Stimulated activated effector memory CD8-positive, alpha-beta T cell treated with anti-CD3 and anti-CD28 coated beads, Interleukin-12 subunit alpha, Interleukin-12 subunit beta, amount 100 ng/mL, for 72 hours (primary cell): Measurements from ENCODE around the gene SLC25A21.

ENCODE experiments used
- ATAC-seq: fragments of 150-1000 bp; cut with Tn5 transposase; 2 replicates; pipeline ENCODE4 v1.10.0; 2021
- DNase-seq, 2 donors: peaks; one replicate each; pipeline ENCODE4 v3.0.0; 2021 to 2022; ENCODE audit warnings: low spot score in 2 of 2
- H3K27ac Mint-ChIP-seq: one replicate; pipeline ENCODE4 v1.8.0; 2022; ENCODE audit warnings: mild to moderate bottlenecking, mixed read lengths
- H3K36me3 Mint-ChIP-seq: one replicate; pipeline ENCODE4 v1.8.0; 2022; ENCODE audit warnings: mild to moderate bottlenecking, mixed read lengths
- H3K4me1 Mint-ChIP-seq: one replicate; pipeline ENCODE4 v1.8.0; 2022; ENCODE audit warnings: mixed read lengths
- H3K4me3 Mint-ChIP-seq: one replicate; pipeline ENCODE4 v1.8.0; 2022; ENCODE audit warnings: mild to moderate bottlenecking, mixed read lengths
- H3K9me3 Mint-ChIP-seq: one replicate; pipeline ENCODE4 v1.8.0; 2022; ENCODE audit warnings: mixed read lengths

Gene SLC25A21

GRCh38 chr14:36950812-36951211, 221.6 kb downstream of the SLC25A21 start:
- no peak overlapping the region for H3K4me3 Mint-ChIP-seq
- H3K4me1 Mint-ChIP-seq, result no peaks in the 10 kb centered on the region
- H3K9me3 Mint-ChIP-seq, result peaks cover 2% of the 10 kb centered on the region
- no peak overlapping the region for H3K27ac Mint-ChIP-seq
- no peaks in the 10 kb centered on the region for H3K36me3 Mint-ChIP-seq
- ATAC-seq, result no peak
- no peak for DNase-seq

- no peak overlapping the region for H3K27ac Mint-ChIP-seq
- H3K4me3 Mint-ChIP-seq, result no peak overlapping the region
- no peaks in the 10 kb centered on the region for H3K36me3 Mint-ChIP-seq
- H3K9me3 Mint-ChIP-seq, result peaks cover 2% of the 10 kb centered on the region
- DNase-seq (no peak), ATAC-seq (no peak)
- H3K4me1 Mint-ChIP-seq, result no peaks in the 10 kb centered on the region
Measured at GRCh38 chr14:36949371-36949770, 223.0 kb downstream of the SLC25A21 start.

GRCh38 chr14:36948157-36948859, 224.1 kb downstream of the SLC25A21 start:
- Mint-ChIP-seq H3K4me1 (no peaks in the 10 kb centered on the region), H3K36me3 (no peaks in the 10 kb centered on the region), H3K27ac (no peak overlapping the region), H3K9me3 (peaks cover 2% of the 10 kb centered on the region), H3K4me3 (no peak overlapping the region)
- DNase-seq (no peak), ATAC-seq (no peak)

GRCh38 chr14:36947362-36947761, 225.0 kb downstream of the SLC25A21 start:
- H3K9me3 Mint-ChIP-seq, result peaks cover 2% of the 10 kb centered on the region
- H3K27ac Mint-ChIP-seq, result no peak overlapping the region
- DNase-seq (no peak), ATAC-seq (no peak)
- H3K36me3 Mint-ChIP-seq, result no peaks in the 10 kb centered on the region
- H3K4me3 Mint-ChIP-seq, result no peak overlapping the region
- H3K4me1 Mint-ChIP-seq, result no peaks in the 10 kb centered on the region

- Mint-ChIP-seq H3K4me1 (no peaks in the 10 kb centered on the region), H3K9me3 (peaks cover 2% of the 10 kb centered on the region), H3K36me3 (no peaks in the 10 kb centered on the region), H3K27ac (no peak overlapping the region), H3K4me3 (no peak overlapping the region)
- ATAC-seq (no peak), DNase-seq (no peak)
Measured at GRCh38 chr14:36946872-36947271, 225.5 kb downstream of the SLC25A21 start.

GRCh38 chr14:36944307-36945010, 227.9 kb downstream of the SLC25A21 start:
- DNase-seq, result no peak
- Mint-ChIP-seq H3K36me3 (no peaks in the 10 kb centered on the region), H3K27ac (no peak overlapping the region), H3K9me3 (peaks cover 2% of the 10 kb centered on the region), H3K4me1 (no peaks in the 10 kb centered on the region), H3K4me3 (no peak overlapping the region)
- no peak for ATAC-seq

GRCh38 chr14:36942522-36943245, 229.7 kb downstream of the SLC25A21 start:
- no peaks in the 10 kb centered on the region for H3K36me3 Mint-ChIP-seq
- no peak overlapping the region for H3K27ac Mint-ChIP-seq
- no peak overlapping the region for H3K4me3 Mint-ChIP-seq
- ATAC-seq (no peak), DNase-seq (no peak)
- H3K9me3 Mint-ChIP-seq, result peaks cover 2% of the 10 kb centered on the region
- no peaks in the 10 kb centered on the region for H3K4me1 Mint-ChIP-seq

- Mint-ChIP-seq H3K9me3 (peaks cover 2% of the 10 kb centered on the region), H3K4me1 (no peaks in the 10 kb centered on the region), H3K27ac (no peak overlapping the region), H3K4me3 (no peak overlapping the region), H3K36me3 (no peaks in the 10 kb centered on the region)
- DNase-seq (peak; percentile 28 to 74), ATAC-seq (peak; percentile 46)
Measured at GRCh38 chr14:36941783-36942521, 230.5 kb downstream of the SLC25A21 start.

- DNase-seq (no peak), ATAC-seq (no peak)
- Mint-ChIP-seq H3K9me3 (peaks cover 1% of the 10 kb centered on the region), H3K36me3 (no peaks in the 10 kb centered on the region), H3K4me3 (no peak overlapping the region), H3K27ac (no peak overlapping the region), H3K4me1 (no peaks in the 10 kb centered on the region)
Measured at GRCh38 chr14:36940476-36940875, 231.9 kb downstream of the SLC25A21 start.

- Mint-ChIP-seq H3K36me3 (no peaks in the 10 kb centered on the region), H3K9me3 (no peaks in the 10 kb centered on the region), H3K27ac (no peak overlapping the region), H3K4me3 (no peak overlapping the region), H3K4me1 (no peaks in the 10 kb centered on the region)
- DNase-seq, result no peak
- no peak for ATAC-seq
Measured at GRCh38 chr14:36939265-36939664, 233.1 kb downstream of the SLC25A21 start.

- Mint-ChIP-seq H3K4me3 (no peak overlapping the region), H3K36me3 (no peaks in the 10 kb centered on the region), H3K9me3 (no peaks in the 10 kb centered on the region), H3K27ac (no peak overlapping the region), H3K4me1 (no peaks in the 10 kb centered on the region)
- ATAC-seq, result no peak
- no peak for DNase-seq
Measured at GRCh38 chr14:36938678-36939077, 233.7 kb downstream of the SLC25A21 start.

- no peak for ATAC-seq
Measured at GRCh38 chr14:36935976-36936678, 236.3 kb downstream of the SLC25A21 start.

GRCh38 chr14:36934304-36934703, 238.1 kb downstream of the SLC25A21 start:
- no peak for ATAC-seq
- H3K4me1 Mint-ChIP-seq, result no peaks in the 10 kb centered on the region
- DNase-seq, result no peak
- H3K36me3 Mint-ChIP-seq, result no peaks in the 10 kb centered on the region
- H3K9me3 Mint-ChIP-seq, result peaks cover 11% of the 10 kb centered on the region
- no peak overlapping the region for H3K4me3 Mint-ChIP-seq
- H3K27ac Mint-ChIP-seq, result no peak overlapping the region

More at GRCh38 chr14:36935976-36936678, 236.3 kb downstream of the SLC25A21 start:
- H3K4me3 Mint-ChIP-seq, result no peak overlapping the region
- H3K4me1 Mint-ChIP-seq, result no peaks in the 10 kb centered on the region
- H3K27ac Mint-ChIP-seq, result no peak overlapping the region
- peaks cover 4% of the 10 kb centered on the region for H3K9me3 Mint-ChIP-seq
- DNase-seq, result no peak
- H3K36me3 Mint-ChIP-seq, result no peaks in the 10 kb centered on the region

- Mint-ChIP-seq H3K36me3 (no peaks in the 10 kb centered on the region), H3K4me3 (no peak overlapping the region), H3K9me3 (peaks cover 11% of the 10 kb centered on the region), H3K27ac (no peak overlapping the region), H3K4me1 (no peaks in the 10 kb centered on the region)
- no peak for ATAC-seq
- no peak for DNase-seq
Measured at GRCh38 chr14:36931791-36932190, 240.6 kb downstream of the SLC25A21 start.

GRCh38 chr14:36928432-36928831, 244.0 kb downstream of the SLC25A21 start:
- no peak overlapping the region for H3K27ac Mint-ChIP-seq
- ATAC-seq (no peak), DNase-seq (no peak)
- no peaks in the 10 kb centered on the region for H3K4me1 Mint-ChIP-seq
- H3K36me3 Mint-ChIP-seq, result no peaks in the 10 kb centered on the region
- H3K4me3 Mint-ChIP-seq, result no peak overlapping the region
- peaks cover 15% of the 10 kb centered on the region for H3K9me3 Mint-ChIP-seq
